DOHH2 (cell line): ENCODE results near the gene VWF.

ENCODE experiments used
- CTCF ChIP-seq: fragments of 200-600 bp; sonication (generic); IDR thresholded peaks from one replicate; pipeline ENCODE4 v1.5.1; 2014; ENCODE audit warnings: antibody characterized with exemption, mild to moderate bottlenecking, low read depth, low read length; ENCODE audit not compliant: poor library complexity, severe bottlenecking
- EZH2phosphoT487 ChIP-seq: fragments of 200-600 bp; sonication (generic); IDR thresholded peaks from 2 replicates; pipeline ENCODE4 v1.6.1; 2017; ENCODE audit warnings: borderline replicate concordance, mild to moderate bottlenecking, antibody characterized with exemption, low read length, moderate library complexity, mixed read lengths

GRCh38 chr12:5982106-5982505 lies 142.4 kb downstream of the VWF start:
- TF ChIP-seq CTCF = no peak
- no peak for TF ChIP-seq EZH2phosphoT487
